Suppressor macrophage treated with lipopolysaccharide for 1 hour (primary cell): Measurements from ENCODE around the gene WASF2.
"Not testable (repeated sequence)": the region's sequence is repeated elsewhere in the genome, so short reads cannot be mapped to it uniquely, and the experiment has no call there.

Source experiments
- DNase-seq, 3 donors: peaks; one replicate each; pipeline ENCODE4 v3.0.0-alpha.2; 2020 to 2022

The WASF2 gene

DNA sequence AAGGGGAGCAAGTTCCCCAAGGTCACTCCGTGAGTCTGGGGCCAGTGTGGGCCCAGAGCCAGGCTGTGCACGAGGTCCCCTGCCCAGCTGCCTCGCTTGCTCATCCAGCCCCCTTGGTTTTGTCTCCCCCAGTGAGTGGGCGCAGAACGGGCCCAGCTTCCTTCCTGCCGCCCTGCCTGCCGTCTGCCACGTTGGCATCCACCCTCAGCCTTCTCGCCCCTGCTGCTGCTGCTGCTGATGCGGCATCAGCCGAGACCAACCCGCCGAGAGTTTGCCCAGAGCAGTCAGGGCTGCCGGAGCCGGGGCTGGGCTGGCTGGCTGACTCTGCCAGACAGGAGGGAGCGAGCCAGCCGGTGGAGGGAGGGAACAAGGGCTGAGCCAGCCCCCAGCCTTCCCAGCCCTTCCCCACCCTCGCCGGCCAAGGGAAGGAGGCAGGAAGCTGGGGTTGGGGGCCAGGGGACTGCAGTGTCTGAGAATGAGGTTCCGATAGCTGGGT is 31.4 kb upstream of the WASF2 start:
- peak; percentile 44 to 63 (median 55) for DNase-seq

- DNase-seq: no peak
Measured at GRCh38 chr1:27520651-27521050, 30.7 kb upstream of the WASF2 start.

GRCh38 chr1:27519331-27520258 is 29.6 kb upstream of the WASF2 start:
- no peak for DNase-seq

GRCh38 chr1:27518808-27519207 is 28.8 kb upstream of the WASF2 start:
- no peak for DNase-seq

- DNase-seq: no peak
Measured at GRCh38 chr1:27517907-27518718, 28.1 kb upstream of the WASF2 start.

- no peak for DNase-seq
Measured at GRCh38 chr1:27517301-27517700, 27.3 kb upstream of the WASF2 start.

DNA sequence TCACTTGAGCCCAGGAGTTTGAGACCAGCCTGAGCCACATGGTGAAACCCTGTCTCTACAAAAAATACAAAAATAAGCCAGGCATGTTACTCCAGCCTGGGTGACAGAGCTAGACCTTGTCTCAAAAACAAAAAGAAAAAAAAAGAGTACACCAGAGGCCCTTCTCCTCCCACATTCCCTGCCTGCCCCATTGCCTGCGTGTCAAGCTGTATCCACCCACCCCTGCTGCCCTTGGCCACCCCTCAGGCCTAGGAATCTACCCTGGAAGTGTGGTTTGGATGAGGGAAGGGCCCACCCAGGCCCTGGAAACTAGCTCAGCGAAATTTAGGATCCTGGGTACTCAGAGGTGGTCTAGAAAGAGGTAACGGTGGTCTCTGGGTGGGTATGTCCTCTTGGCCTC is 25.7 kb upstream of the WASF2 start:
- no peak for DNase-seq

- DNase-seq: peak; percentile 39 to 64 (median 42)
Measured at GRCh38 chr1:27513958-27514357, 24.0 kb upstream of the WASF2 start.

GRCh38 chr1:27513528-27513927 is 23.6 kb upstream of the WASF2 start:
- DNase-seq: peak; percentile 75 to 87 (median 84)

DNA sequence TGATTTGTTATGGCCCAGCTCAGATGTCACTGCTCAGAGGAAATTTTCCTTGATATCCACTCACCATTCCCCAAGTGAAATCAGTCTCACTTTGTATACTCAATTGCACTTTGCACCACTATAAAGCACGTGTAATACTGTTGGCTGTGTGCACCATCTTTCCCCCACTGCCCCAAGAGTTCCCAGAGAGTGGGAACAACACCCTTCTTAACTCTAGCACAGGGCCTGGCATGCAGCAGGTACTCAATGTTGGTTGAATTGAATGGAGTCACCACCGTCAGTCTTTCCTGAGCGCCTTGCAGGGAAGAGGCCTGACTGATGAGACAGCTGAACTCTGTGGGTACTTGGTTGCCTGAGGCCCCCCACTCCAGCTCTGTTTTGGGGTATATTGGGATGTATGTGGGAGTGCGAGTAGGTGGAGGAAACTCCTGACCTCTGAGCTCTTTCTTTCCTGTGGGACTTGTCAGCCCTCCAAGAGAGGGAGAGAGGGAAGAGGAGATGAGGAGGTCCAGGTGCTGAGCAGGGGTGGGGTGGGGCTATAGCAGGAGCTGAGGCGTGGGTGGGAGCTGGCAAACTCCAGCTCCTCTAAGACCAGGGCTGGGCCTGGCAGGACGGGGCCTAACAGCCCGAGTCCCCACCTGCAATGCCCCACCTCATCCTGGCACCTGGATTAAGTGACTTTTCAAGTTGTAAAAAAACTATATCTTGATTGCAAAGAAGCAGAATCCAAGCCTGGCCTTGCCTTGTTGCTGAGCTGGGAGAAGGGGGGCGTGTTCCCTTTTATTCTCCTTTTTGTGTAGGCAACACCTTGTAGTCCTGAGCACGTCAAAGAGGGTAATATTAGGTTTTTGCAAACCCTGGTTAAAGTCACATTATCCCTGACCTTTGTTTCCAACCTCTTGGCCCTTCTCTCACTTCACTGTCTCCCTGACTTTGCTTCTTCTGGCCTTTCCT is 19.4 kb upstream of the WASF2 start:
- DNase-seq: no peak

GRCh38 chr1:27507960-27508665 is 18.1 kb upstream of the WASF2 start:
- DNase-seq: peak; percentile 41 to 66 (median 42)

GRCh38 chr1:27506703-27507102 is 16.7 kb upstream of the WASF2 start:
- DNase-seq: no peak

GRCh38 chr1:27505420-27505680 is 15.4 kb upstream of the WASF2 start:
- DNase-seq: no peak

GRCh38 chr1:27504588-27505419 is 14.8 kb upstream of the WASF2 start:
- no peak for DNase-seq

- DNase-seq: no peak
Measured at GRCh38 chr1:27503844-27504587, 14.0 kb upstream of the WASF2 start.

DNA sequence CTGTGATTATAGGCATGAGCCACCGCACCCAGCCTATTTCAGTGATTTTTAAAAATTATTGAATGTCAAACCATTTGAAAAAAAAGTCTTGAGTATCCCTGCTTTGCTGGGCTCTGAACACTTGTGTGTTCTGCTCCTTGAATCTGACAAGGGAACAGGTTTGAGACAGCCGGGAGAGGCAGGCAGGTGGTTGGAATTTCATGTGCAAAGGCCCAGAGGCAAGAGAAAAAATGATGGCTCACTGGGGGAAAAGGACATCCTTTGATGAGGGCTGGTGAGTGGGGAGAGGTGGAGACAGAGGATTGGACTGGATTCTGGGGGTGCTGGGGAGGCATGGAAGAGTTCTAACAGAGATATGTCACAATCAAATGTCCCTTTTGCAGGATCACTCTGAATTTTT is 13.1 kb upstream of the WASF2 start:
- DNase-seq: no peak

GRCh38 chr1:27501159-27501558 is 11.2 kb upstream of the WASF2 start:
- DNase-seq: not testable (repeated sequence)

DNA sequence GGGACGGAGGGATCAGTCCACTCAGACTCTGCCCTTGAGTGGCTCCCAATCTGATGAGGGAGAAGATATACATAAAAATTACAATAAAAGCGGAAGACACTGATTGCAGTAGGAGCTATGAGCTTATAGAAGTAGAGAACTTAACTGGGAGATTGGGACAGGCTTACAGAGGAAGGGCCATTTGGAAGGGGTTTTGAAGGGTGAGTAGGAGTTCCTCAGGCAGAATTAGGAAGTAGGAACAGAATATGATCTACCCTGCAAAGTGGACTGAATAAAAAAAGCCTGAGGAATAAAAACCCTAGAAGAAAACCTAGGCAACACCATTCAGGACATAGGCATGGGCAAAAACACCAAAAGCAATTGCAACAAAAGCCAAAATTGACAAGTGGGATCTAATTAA is 9.2 kb upstream of the WASF2 start:
- DNase-seq: no peak

DNA sequence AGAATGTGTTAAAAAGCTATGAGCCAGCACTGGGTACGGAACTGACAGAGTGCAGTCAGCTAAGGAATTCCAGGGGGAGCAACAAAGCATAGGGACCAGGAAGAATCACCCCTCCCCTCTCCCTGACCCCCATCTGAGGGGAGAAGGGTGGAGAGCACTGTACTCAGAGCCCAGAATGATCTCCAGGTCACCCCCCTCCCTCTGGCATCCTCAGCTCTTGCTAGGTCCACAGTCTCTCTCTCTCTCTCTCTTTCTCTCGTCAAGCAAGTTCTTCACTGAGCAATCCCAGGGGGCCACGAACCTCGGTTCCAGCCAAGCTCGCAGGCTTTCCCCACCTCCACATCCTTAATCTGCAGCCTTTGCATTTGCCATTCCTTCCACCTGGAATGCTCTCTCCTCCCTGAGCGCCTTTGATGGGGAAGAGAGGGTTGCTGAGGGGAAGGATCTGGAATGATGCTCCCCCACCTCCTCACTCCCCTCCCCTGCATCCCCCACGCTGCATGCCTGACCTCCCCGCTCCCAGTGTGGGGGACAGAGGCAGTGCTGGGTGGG is 6.7 kb upstream of the WASF2 start:
- no peak for DNase-seq

DNA sequence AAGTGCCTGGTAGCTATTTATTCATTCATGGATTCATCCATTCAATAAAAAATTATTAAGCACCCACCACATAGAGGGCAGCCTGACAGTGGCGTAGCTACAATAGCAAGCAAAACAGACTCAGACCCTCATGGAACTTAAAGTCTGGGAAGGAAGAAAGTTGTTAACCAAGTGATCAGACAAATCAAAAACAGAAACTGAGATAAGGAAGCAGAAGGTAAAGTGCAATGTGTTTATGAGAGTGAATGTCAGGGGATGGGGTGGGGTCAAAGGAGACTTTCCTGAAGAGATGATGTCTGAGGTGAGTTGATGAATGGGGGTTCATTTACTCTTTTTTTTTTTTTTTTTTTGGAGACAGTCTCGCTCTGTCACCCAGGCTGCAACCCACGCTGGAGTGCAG is 2.8 kb upstream of the WASF2 start:
- no peak for DNase-seq
